PC-9 (cell line): ENCODE results near the gene ZBED3. TPM values are rescaled to one million over a fixed set of nuclear protein-coding genes. Genes with fewer than 3 reads are reported as not detected.

ENCODE experiments used
- BruUV-seq: library from RNA; stranded (reverse); fragments of 400-500 nt; replicated peaks from 2 replicates; lab custom pipeline; 2021; lab: Mats Ljungman, UMichigan
- CTCF ChIA-PET: fragments of 300-600 bp; sonication (Branson Sonifier 250); formaldehyde crosslinking; loops from one replicate; lab custom pipeline; 2022; ENCODE audit warnings: antibody characterized with exemption; lab: Charles Lee
- POLR2A ChIA-PET: fragments of 300-600 bp; sonication (Branson Sonifier 250); formaldehyde crosslinking; loops from one replicate; lab custom pipeline; 2022; ENCODE audit warnings: antibody characterized with exemption; ENCODE audit not compliant: unreplicated experiment; lab: Charles Lee
- DNase-seq, 2 experiments: peaks; one replicate each; pipeline versions ENCODE4 v3.0.0 to v3.0.0-alpha.2; 2015 to 2022; ENCODE audit warnings: mixed read lengths in 1 of 2
- H2AFZ ChIP-seq: fragments of 200-600 bp; sonication (generic); 2 replicates; pipeline ENCODE4 v1.8.1; 2017; ENCODE audit warnings: antibody characterized with exemption
- H3F3A ChIP-seq: fragments of 200-600 bp; sonication (generic); 2 replicates; pipeline ENCODE4 v1.8.1; 2017; ENCODE audit warnings: antibody characterized with exemption, mild to moderate bottlenecking, low read depth; ENCODE audit not compliant: insufficient read depth
- H3K27ac ChIP-seq: fragments of 200-600 bp; sonication (generic); 2 replicates; pipeline ENCODE4 v1.6.1; 2016; ENCODE audit warnings: mixed run types
- H3K27me3 ChIP-seq: fragments of 200-600 bp; sonication (generic); 2 replicates; pipeline ENCODE4 v1.6.1; 2016; ENCODE audit warnings: low read depth, mixed run types; ENCODE audit not compliant: insufficient read depth
- H3K36me3 ChIP-seq: fragments of 200-600 bp; sonication (generic); 2 replicates; pipeline ENCODE4 v1.6.1; 2016; ENCODE audit warnings: low read depth, mixed run types
- H3K4me1 ChIP-seq: fragments of 200-600 bp; sonication (generic); replicated peaks from 2 replicates; pipeline ENCODE4 v1.6.1; 2016; ENCODE audit warnings: mixed run types; ENCODE audit not compliant: insufficient read depth
- H3K4me2 ChIP-seq: fragments of 200-600 bp; sonication (generic); 2 replicates; pipeline ENCODE4 v1.6.1; 2017; ENCODE audit warnings: mixed run types
- H3K4me3 ChIP-seq: fragments of 200-600 bp; sonication (generic); 2 replicates; pipeline ENCODE4 v1.6.1; 2016; ENCODE audit warnings: mixed run types
- H3K79me2 ChIP-seq: fragments of 200-600 bp; sonication (generic); 2 replicates; pipeline ENCODE4 v1.6.1; 2017; ENCODE audit warnings: low read depth, mixed run types
- H3K9me2 ChIP-seq: fragments of 200-600 bp; sonication (generic); 2 replicates; pipeline ENCODE4 v1.8.1; 2017; ENCODE audit warnings: mild to moderate bottlenecking; ENCODE audit not compliant: insufficient read depth
- H3K9me3 ChIP-seq: fragments of 200-600 bp; sonication (generic); 2 replicates; pipeline ENCODE4 v1.8.1; 2016; ENCODE audit warnings: low read depth; ENCODE audit not compliant: insufficient read depth
- H4K20me1 ChIP-seq: fragments of 200-600 bp; sonication (generic); 2 replicates; pipeline ENCODE4 v1.8.1; 2017; ENCODE audit not compliant: insufficient read depth
- EZH2 ChIP-seq: fragments of 200-600 bp; sonication (generic); IDR thresholded peaks from 2 replicates; pipeline ENCODE4 v1.8.0; 2017; ENCODE audit warnings: antibody characterized with exemption, low read depth
- intact Hi-C: fragments of 100-400 bp; cut with micrococcal nuclease; formaldehyde crosslinking; loops from one replicate; pipeline ENCODE4 v1.10.0; 2022; ENCODE audit not compliant: unreplicated experiment
- total RNA-seq: library from RNA; stranded (reverse); gene quantifications from 2 replicates; pipeline ENCODE4 v1.2.3, GENCODE V29; 2021
- TF ChIP-seq, protein P1 (sequence below): fragments of 200-600 bp; sonication (generic); conservative IDR thresholded peaks from 2 replicates; pipeline ENCODE4 v1.6.1; 2017; ENCODE audit warnings: mixed run types, antibody characterized with exemption, mild to moderate bottlenecking, moderate library complexity

Gene ZBED3
- total RNA-seq, 1 experiment from 2014 or later, result 6.1 TPM

- H3K27ac ChIP-seq, result no peak overlapping the region
- H3K9me3 ChIP-seq, result no peaks in the 10 kb centered on the region
- no peaks in the 10 kb centered on the region for H3K36me3 ChIP-seq
- H3K79me2 ChIP-seq, result no peaks in the 10 kb centered on the region
- no peak for TF ChIP-seq EZH2
- TF ChIP-seq, protein P1, sequence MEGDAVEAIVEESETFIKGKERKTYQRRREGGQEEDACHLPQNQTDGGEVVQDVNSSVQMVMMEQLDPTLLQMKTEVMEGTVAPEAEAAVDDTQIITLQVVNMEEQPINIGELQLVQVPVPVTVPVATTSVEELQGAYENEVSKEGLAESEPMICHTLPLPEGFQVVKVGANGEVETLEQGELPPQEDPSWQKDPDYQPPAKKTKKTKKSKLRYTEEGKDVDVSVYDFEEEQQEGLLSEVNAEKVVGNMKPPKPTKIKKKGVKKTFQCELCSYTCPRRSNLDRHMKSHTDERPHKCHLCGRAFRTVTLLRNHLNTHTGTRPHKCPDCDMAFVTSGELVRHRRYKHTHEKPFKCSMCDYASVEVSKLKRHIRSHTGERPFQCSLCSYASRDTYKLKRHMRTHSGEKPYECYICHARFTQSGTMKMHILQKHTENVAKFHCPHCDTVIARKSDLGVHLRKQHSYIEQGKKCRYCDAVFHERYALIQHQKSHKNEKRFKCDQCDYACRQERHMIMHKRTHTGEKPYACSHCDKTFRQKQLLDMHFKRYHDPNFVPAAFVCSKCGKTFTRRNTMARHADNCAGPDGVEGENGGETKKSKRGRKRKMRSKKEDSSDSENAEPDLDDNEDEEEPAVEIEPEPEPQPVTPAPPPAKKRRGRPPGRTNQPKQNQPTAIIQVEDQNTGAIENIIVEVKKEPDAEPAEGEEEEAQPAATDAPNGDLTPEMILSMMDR, result no peak
- H3K4me3 ChIP-seq, result no peak overlapping the region
- intact Hi-C loops, result no loop called here
- peaks cover 6% of the 10 kb centered on the region; the same call in 1 of the 2 replicates for H3F3A ChIP-seq
- no TSS peak for BruUV-seq
- H3K4me1 ChIP-seq, result peaks cover 7% of the 10 kb centered on the region; the same call in 1 of the 2 replicates
- H3K4me2 ChIP-seq, result no peak overlapping the region
- H3K9me2 ChIP-seq, result no peaks in the 10 kb centered on the region
- ChIA-PET CTCF (no interaction called here), POLR2A (no interaction called here)
- no peaks in the 10 kb centered on the region for H4K20me1 ChIP-seq
- H2AFZ ChIP-seq, result no peak overlapping the region
- no peaks in the 10 kb centered on the region for H3K27me3 ChIP-seq
- DNase-seq, result no peak
Measured at GRCh38 chr5:77131361-77131760, 44.3 kb upstream of the ZBED3 start.

GRCh38 chr5:77129391-77129990 is 42.4 kb upstream of the ZBED3 start:
- Histone ChIP-seq H3F3A (peaks cover 6% of the 10 kb centered on the region; the same call in 1 of the 2 replicates), H3K4me3 (no peak overlapping the region), H3K27me3 (no peaks in the 10 kb centered on the region), H3K27ac (no peak overlapping the region), H3K4me2 (no peak overlapping the region), H3K36me3 (no peaks in the 10 kb centered on the region), H3K79me2 (no peaks in the 10 kb centered on the region), H4K20me1 (no peaks in the 10 kb centered on the region), H2AFZ (no peak overlapping the region), H3K9me3 (no peaks in the 10 kb centered on the region), H3K4me1 (peaks cover 7% of the 10 kb centered on the region; the same call in 1 of the 2 replicates), H3K9me2 (no peaks in the 10 kb centered on the region)
- BruUV-seq, result no TSS peak
- DNase-seq, result peak in 1 of 2 experiments; percentile 31
- intact Hi-C loops, result loop anchor here (5.0 kb wide), 1 partner anchor 363 kb away; the partner anchor contains the start of gene WDR41
- TF ChIP-seq EZH2, result no peak
- TF ChIP-seq, protein P1, result peak; percentile 46; the same call in 1 of the 2 replicates
- POLR2A ChIA-PET, result no interaction called here
- CTCF ChIA-PET, result interaction anchor here (0.6 to 1.0 kb wide), 2 partner anchors 67 to 363 kb away, joined by 3 read pairs; no protein-coding TSS in a partner anchor

GRCh38 chr5:77128411-77129061 is 41.5 kb upstream of the ZBED3 start:
- Histone ChIP-seq H3K4me3 (no peak overlapping the region), H3K36me3 (no peaks in the 10 kb centered on the region), H3F3A (peaks cover 6% of the 10 kb centered on the region; the same call in 1 of the 2 replicates), H3K79me2 (no peaks in the 10 kb centered on the region), H3K9me3 (no peaks in the 10 kb centered on the region), H3K9me2 (no peaks in the 10 kb centered on the region), H3K4me1 (peaks cover 7% of the 10 kb centered on the region; the same call in 1 of the 2 replicates), H2AFZ (no peak overlapping the region), H3K27me3 (no peaks in the 10 kb centered on the region), H3K4me2 (no peak overlapping the region), H4K20me1 (no peaks in the 10 kb centered on the region), H3K27ac (no peak overlapping the region)
- TF ChIP-seq, protein P1, result no peak
- no peak for TF ChIP-seq EZH2
- BruUV-seq, result no TSS peak
- CTCF ChIA-PET, result interaction anchor here (0.7 kb wide), 1 partner anchor 308 kb away, joined by 3 read pairs; no protein-coding TSS in a partner anchor
- DNase-seq, result no peak
- intact Hi-C loops, result loop anchor here (1.0 to 5.0 kb wide), 2 partner anchors 34 to 364 kb away; partner anchors contain the start of gene WDR41
- POLR2A ChIA-PET, result no interaction called here
